Esophagus muscularis mucosa (tissue), 4 donors: ENCODE results near the gene TFAP2C. TPM values are rescaled to one million over a fixed set of nuclear protein-coding genes. Genes with fewer than 3 reads are reported as not detected.

Experiments used
- DNase-seq: peaks from one replicate; pipeline ENCODE4 v3.0.0-alpha.2; 2017; ENCODE audit errors: extremely low spot score
- H3K27ac ChIP-seq, 4 donors: fragments of 200-600 bp; sonication (generic); replicated peaks in 1 of 4; 1 replicate in 3 of 4; 2 replicates in 1 of 4; pipeline ENCODE4 v1.5.1; 2016 to 2019; ENCODE audit warnings: mild to moderate bottlenecking in 1 of 4
- H3K27me3 ChIP-seq, 4 donors: fragments of 200-600 bp; sonication (generic); one replicate each; pipeline versions ENCODE4 v1.5.1 to v1.6.0; 2016 to 2019
- H3K36me3 ChIP-seq, 4 donors: fragments of 200-600 bp; sonication (generic); one replicate each; pipeline ENCODE4 v1.5.1; 2016 to 2019
- H3K4me1 ChIP-seq, 4 donors: fragments of 200-600 bp; sonication (generic); one replicate each; pipeline ENCODE4 v1.5.1; 2016 to 2019
- H3K4me3 ChIP-seq, 4 donors: fragments of 200-600 bp; sonication (generic); 1 replicate in 2 of 4; 2 replicates in 2 of 4; pipeline ENCODE4 v1.5.1; 2016 to 2019; ENCODE audit warnings: mild to moderate bottlenecking in 4 of 4, moderate library complexity in 1 of 4
- H3K9me3 ChIP-seq, 4 donors: fragments of 200-600 bp; sonication (generic); 1 replicate in 3 of 4; 2 replicates in 1 of 4; pipeline ENCODE4 v1.5.1; 2016 to 2019
- EP300 ChIP-seq: sonication (generic); formaldehyde crosslinking; IDR thresholded peaks from one replicate; pipeline ENCODE4 v1.6.1; 2017; ENCODE audit warnings: antibody characterized with exemption
- POLR2A ChIP-seq: fragments of 450-650 bp; IDR thresholded peaks from one replicate; pipeline ENCODE4 v1.6.1; 2017; ENCODE audit warnings: antibody characterized with exemption, moderate library complexity, mild to moderate bottlenecking, low read depth
- POLR2AphosphoS5 ChIP-seq, 2 donors: sonication (generic); formaldehyde crosslinking; IDR thresholded peaks; one replicate each; pipeline ENCODE4 v1.6.1; 2017; ENCODE audit warnings: antibody characterized with exemption in 2 of 2
- WGBS: methylation state at CpG from one replicate; pipeline ENCODE4 v1.1.5; 2018; 5-methylcytosine and 5-hydroxymethylcytosine counted together
- intact Hi-C: fragments of 100-400 bp; cut with DNase I; formaldehyde crosslinking; loops from one replicate; pipeline ENCODE4 v1.15.1; 2023
- total RNA-seq, 4 donors: library from RNA; depleted of rRNA; stranded (reverse); fragments of >200 nt; gene quantifications; one replicate each; pipeline versions ENCODE4 v1.1.0 to v1.2.1, GENCODE V29; 2016
- TF ChIP-seq, protein P1 (sequence below), 3 experiments: fragments of 200-600 bp in 2 of 3; fragments of 450-650 bp in 1 of 3; sonication (generic) in 2 of 3; IDR thresholded peaks; one replicate each; pipeline ENCODE4 v1.5.1; 2017 to 2019; ENCODE audit warnings: antibody characterized with exemption in 3 of 3, mild to moderate bottlenecking in 2 of 3, moderate library complexity in 1 of 3

The TFAP2C gene
- total RNA-seq, 4 donors from 2014 or later: 1.9 to 3.4 (median 2.4) TPM

DNA sequence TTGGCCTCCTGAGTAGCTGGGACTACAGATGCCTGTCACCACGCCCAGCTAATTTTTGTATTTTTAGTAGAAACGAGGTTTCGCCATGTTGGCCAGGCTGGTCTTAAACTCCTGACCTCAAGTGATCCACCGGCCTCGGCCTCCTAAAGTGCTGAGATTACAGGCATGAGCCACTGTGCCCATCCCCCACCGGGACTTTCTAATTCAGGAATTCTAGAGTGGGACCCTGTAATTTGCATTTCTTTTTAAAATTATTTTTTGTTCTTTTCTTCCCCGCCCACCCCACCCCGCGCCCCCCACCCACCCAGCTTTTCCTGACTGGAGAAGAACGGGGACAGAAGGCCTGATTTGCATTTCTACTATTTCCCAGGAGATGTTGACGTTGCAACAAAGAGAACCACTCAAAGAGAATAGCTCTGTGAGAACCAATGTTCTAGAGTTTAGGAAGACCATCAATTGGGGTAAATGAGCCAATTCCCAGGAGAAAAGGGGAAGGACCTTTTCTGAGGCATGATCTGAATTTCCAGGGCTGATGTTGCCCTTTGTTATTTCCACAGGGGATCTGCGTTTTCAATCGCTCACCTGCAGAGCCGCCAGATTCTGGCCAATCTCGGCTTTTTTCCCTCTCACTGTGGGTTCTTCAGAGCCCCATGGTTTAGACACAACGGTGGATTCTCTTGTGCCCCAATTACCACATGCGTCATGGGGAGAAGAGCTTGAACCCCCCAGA lies 33.2 kb upstream of the TFAP2C start:
- Histone ChIP-seq H3K4me1 (no peaks in the 10 kb centered on the region), H3K27ac (no peak overlapping the region), H3K4me3 (no peak overlapping the region), H3K27me3 (peaks cover 0 to 10% (median 0%) of the 10 kb centered on the region in 4 donors), H3K9me3 (no peaks in the 10 kb centered on the region), H3K36me3 (no peaks in the 10 kb centered on the region)
- 82% methylated on average over 17 of the region's 17 CpGs for WGBS
- TF ChIP-seq POLR2A (no peak), EP300 (no peak), POLR2AphosphoS5 (IDR thresholded peaks at IDR 0.05) (no peak)
- TF ChIP-seq, protein P1, sequence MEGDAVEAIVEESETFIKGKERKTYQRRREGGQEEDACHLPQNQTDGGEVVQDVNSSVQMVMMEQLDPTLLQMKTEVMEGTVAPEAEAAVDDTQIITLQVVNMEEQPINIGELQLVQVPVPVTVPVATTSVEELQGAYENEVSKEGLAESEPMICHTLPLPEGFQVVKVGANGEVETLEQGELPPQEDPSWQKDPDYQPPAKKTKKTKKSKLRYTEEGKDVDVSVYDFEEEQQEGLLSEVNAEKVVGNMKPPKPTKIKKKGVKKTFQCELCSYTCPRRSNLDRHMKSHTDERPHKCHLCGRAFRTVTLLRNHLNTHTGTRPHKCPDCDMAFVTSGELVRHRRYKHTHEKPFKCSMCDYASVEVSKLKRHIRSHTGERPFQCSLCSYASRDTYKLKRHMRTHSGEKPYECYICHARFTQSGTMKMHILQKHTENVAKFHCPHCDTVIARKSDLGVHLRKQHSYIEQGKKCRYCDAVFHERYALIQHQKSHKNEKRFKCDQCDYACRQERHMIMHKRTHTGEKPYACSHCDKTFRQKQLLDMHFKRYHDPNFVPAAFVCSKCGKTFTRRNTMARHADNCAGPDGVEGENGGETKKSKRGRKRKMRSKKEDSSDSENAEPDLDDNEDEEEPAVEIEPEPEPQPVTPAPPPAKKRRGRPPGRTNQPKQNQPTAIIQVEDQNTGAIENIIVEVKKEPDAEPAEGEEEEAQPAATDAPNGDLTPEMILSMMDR (IDR thresholded peaks at IDR 0.05): no peak
- intact Hi-C loops: no loop called here
- no peak for DNase-seq

DNA sequence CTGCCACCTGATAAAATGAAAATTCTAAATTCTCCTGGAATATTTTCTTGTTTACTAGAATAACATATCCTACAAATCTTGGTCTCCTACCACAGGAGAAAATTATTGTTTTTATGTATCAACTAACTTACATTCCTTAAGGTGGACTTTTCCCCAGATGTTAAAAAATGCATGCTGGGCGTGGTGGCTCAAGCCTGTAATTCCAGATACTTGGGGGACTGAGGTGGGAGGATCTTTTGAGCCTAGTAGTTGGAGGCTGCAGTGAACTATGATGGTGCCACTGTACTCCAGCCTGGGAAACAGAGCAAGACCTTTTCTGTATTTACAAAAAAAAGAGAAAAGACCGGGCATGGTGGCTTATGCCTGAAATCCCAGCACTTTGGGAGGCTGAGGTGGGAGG lies 27.9 kb upstream of the TFAP2C start:
- no peak overlapping the region for H3K27ac ChIP-seq
- 70% methylated on average over 2 of the region's 2 CpGs for WGBS
- intact Hi-C loops: no loop called here
- H3K27me3 ChIP-seq: peaks cover 0 to 7% (median 0%) of the 10 kb centered on the region in 4 donors
- H3K9me3 ChIP-seq: no peaks in the 10 kb centered on the region
- H3K4me3 ChIP-seq: no peak overlapping the region
- TF ChIP-seq POLR2AphosphoS5 (IDR thresholded peaks at IDR 0.05) (no peak), EP300 (no peak), POLR2A (no peak)
- TF ChIP-seq, protein P1 (IDR thresholded peaks at IDR 0.05): no peak
- no peaks in the 10 kb centered on the region for H3K36me3 ChIP-seq
- H3K4me1 ChIP-seq: no peaks in the 10 kb centered on the region
- no peak for DNase-seq

DNA sequence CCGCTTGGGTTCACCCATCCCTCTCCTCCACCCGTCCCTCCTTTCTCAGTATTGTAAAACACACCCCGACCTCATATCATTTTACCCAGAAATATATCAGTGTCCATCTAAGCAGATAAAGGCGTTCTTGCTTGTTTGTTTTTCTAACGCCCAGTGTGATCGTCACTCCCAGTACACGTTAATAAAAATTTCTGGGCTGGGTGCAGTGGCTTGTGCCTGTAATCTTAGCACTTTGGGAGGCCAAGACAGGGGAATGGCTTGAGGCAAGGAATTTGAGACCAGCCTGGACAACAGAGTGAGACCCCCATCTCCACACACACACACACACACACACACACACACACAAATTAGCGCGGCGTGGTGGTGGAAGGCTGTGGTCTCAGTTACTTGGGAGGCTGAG lies 24.4 kb upstream of the TFAP2C start:
- WGBS: 85% methylated on average over 10 of the region's 10 CpGs
- Histone ChIP-seq H3K4me1 (no peaks in the 10 kb centered on the region), H3K36me3 (no peaks in the 10 kb centered on the region)

DNA sequence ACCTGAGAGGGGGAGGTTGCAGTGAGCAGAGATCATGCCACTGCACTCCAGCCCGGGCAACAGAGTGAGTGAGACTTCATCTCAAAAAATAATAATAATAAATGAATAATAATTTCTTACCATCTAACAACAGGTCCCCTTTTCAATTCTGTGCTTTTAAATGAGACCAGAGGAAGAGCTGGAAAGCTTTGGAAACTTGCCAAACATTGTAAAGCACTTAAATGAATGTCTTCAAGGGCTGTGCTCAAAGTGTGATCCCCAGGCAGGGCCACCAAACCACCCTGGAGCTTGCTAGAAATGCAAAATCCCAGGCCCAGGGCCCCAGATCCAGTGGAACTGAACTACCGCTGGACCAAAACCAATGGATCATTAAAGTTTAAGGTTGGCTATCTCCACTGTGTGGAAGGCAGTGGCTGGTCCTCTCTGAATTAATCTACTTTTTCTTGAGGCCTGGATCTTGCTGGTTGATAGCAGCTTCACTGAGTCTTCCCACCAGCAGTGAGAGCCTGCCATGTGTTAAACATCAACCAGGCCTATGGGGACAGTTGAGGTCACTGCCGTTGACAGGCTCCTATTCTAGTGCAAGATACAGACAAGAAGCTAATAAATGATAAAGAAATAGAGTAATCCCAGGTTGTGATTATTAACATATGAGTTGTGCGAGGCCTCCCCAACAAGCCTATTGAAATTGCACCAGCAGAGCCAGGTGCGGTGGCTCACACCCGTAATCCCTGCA lies 23.7 kb upstream of the TFAP2C start:
- H3K9me3 ChIP-seq: no peaks in the 10 kb centered on the region
- TF ChIP-seq POLR2A: no peak
- 77% methylated on average over 6 of the region's 6 CpGs for WGBS
- H3K4me1 ChIP-seq: no peaks in the 10 kb centered on the region
- no peak overlapping the region for H3K27ac ChIP-seq
- no peaks in the 10 kb centered on the region for H3K27me3 ChIP-seq
- no peak for DNase-seq
- intact Hi-C loops: no loop called here
- H3K36me3 ChIP-seq: no peaks in the 10 kb centered on the region
- no peak overlapping the region for H3K4me3 ChIP-seq

More for the DNA sequence above, 24.4 kb upstream of the TFAP2C start:
- Histone ChIP-seq H3K9me3 (no peaks in the 10 kb centered on the region), H3K4me3 (no peak overlapping the region), H3K27ac (no peak overlapping the region), H3K27me3 (no peaks in the 10 kb centered on the region)
- DNase-seq: no peak
- intact Hi-C loops: no loop called here
- TF ChIP-seq POLR2A (no peak), POLR2AphosphoS5 (IDR thresholded peaks at IDR 0.05) (no peak), EP300 (no peak)
- TF ChIP-seq, protein P1 (IDR thresholded peaks at IDR 0.05): no peak

DNA sequence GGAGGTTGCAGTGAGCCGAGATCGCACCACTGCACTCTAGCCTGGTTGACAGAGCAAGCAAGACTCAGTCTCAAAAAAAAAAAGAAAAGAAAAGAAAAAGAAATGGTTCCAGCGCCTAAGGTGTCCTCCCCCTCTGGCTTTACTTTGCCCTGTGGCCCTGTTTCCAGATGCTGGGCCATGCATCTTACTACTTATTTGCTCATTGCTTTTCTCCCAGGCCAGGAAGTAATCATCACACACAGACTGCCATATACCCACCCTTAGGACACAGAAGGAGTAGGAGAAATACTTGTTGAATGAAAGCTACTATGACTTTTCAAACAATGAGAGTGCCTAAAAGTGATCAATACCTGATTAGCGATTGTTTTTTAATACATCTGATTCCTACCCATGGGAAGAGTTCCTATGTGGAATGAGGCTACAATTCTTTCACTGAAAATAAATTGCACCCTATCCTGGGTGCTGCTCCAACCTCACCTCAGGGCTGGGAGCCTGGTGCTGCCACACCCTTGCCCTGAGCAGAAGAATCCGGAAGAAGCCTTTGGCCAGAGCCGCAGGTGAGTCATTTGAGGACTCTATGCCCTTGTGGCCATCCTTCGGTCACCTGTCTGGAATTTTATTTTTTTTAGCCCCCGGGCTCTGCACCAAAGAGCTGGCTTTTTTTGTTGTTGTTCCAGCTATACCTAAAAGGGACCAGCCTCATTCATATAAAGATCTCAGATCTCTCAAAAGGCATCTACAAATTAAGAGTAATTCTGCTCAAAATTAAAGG lies 22.7 kb upstream of the TFAP2C start:
- intact Hi-C loops: no loop called here
- no peak overlapping the region for H3K4me3 ChIP-seq
- TF ChIP-seq, protein P1 (IDR thresholded peaks at IDR 0.05): no peak
- TF ChIP-seq POLR2A (no peak), EP300 (no peak), POLR2AphosphoS5 (IDR thresholded peaks at IDR 0.05) (no peak)
- no peaks in the 10 kb centered on the region for H3K9me3 ChIP-seq
- no peak for DNase-seq
- H3K36me3 ChIP-seq: no peaks in the 10 kb centered on the region
- no peaks in the 10 kb centered on the region for H3K4me1 ChIP-seq
- H3K27ac ChIP-seq: no peak overlapping the region
- 91% methylated on average over 8 of the region's 8 CpGs for WGBS
- no peaks in the 10 kb centered on the region for H3K27me3 ChIP-seq
